Subcutaneous abdominal adipose tissue (tissue), 5 donors: ENCODE results near the gene KMT2C.

Experiments used
- H3K27ac ChIP-seq: one replicate; pipeline ENCODE4 v1.7.0; 2013; ENCODE audit warnings: low read depth, mild to moderate bottlenecking, inconsistent platforms, low read length, moderate library complexity
- H3K27me3 ChIP-seq, 5 donors: one replicate each; pipeline ENCODE4 v1.7.0; 2013; ENCODE audit warnings: low read length in 5 of 5, inconsistent platforms in 1 of 5; ENCODE audit not compliant: control insufficient read depth in 5 of 5, insufficient read depth in 4 of 5
- H3K36me3 ChIP-seq, 5 donors: one replicate each; pipeline ENCODE4 v1.7.0; 2013; ENCODE audit warnings: low read length in 5 of 5; ENCODE audit not compliant: control insufficient read depth in 5 of 5, insufficient read depth in 5 of 5
- H3K4me1 ChIP-seq, 5 donors: one replicate each; pipeline ENCODE4 v1.7.0; 2013; ENCODE audit warnings: low read length in 5 of 5, mild to moderate bottlenecking in 3 of 5, moderate library complexity in 1 of 5; ENCODE audit not compliant: control insufficient read depth in 5 of 5, insufficient read depth in 5 of 5
- H3K4me3 ChIP-seq, 5 donors: one replicate each; pipeline ENCODE4 v1.7.0; 2013; ENCODE audit warnings: low read length in 5 of 5, low read depth in 1 of 5
- H3K9ac ChIP-seq, 5 donors: one replicate each; pipeline ENCODE4 v1.7.0; 2013; ENCODE audit warnings: low read length in 5 of 5, mild to moderate bottlenecking in 4 of 5, moderate library complexity in 3 of 5
- H3K9me3 ChIP-seq, 5 donors: one replicate each; pipeline ENCODE4 v1.7.0; 2013; ENCODE audit warnings: low read length in 5 of 5; ENCODE audit not compliant: control insufficient read depth in 5 of 5
- donor health status: healthy.
- donor health status: healthy.
- donor health status: healthy.
- donor health status: healthy.
- donor health status: healthy.

KMT2C gene

DNA sequence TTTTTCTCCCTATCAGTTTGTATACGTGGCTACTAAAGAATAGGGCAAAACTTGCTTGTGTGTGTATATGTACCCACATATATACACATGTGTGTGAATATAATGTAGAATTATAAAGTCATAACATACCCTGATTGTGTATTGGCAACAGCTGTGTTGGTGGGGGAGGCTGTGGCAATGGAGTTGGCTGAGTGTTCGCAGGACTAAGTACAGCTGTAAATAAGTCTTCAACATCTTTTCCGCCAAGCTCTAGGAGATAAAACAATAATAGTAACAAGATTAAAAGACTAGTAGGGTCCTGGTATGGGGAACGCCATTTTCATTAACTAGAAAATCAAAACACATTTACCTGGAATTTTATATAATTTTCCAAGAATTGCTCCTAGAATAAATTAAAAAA is 241.9 kb downstream of the KMT2C start:
- Histone ChIP-seq H3K27ac (no peak overlapping the region), H3K9ac (no peak overlapping the region), H3K9me3 (no peaks in the 10 kb centered on the region), H3K4me3 (no peak overlapping the region), H3K36me3 (peaks cover 45 to 70% (median 57%) of the 10 kb centered on the region in 5 donors), H3K4me1 (peaks cover 0 to 4% (median 0%) of the 10 kb centered on the region in 5 donors), H3K27me3 (no peaks in the 10 kb centered on the region)

- Histone ChIP-seq H3K27me3 (no peaks in the 10 kb centered on the region), H3K9ac (no peak overlapping the region), H3K27ac (no peak overlapping the region), H3K4me1 (peaks cover 0 to 5% (median 0%) of the 10 kb centered on the region in 5 donors), H3K9me3 (no peaks in the 10 kb centered on the region), H3K36me3 (peaks cover 43 to 70% (median 58%) of the 10 kb centered on the region in 5 donors), H3K4me3 (no peak overlapping the region)
Observed at GRCh38 chr7:152189061-152189460, 246.7 kb downstream of the KMT2C start.

- Histone ChIP-seq H3K27ac (no peak overlapping the region), H3K4me1 (peaks cover 0 to 5% (median 0%) of the 10 kb centered on the region in 5 donors), H3K27me3 (no peaks in the 10 kb centered on the region), H3K9ac (no peak overlapping the region), H3K4me3 (no peak overlapping the region), H3K9me3 (no peaks in the 10 kb centered on the region), H3K36me3 (peaks cover 44 to 68% (median 53%) of the 10 kb centered on the region in 5 donors)
Observed at GRCh38 chr7:152185558-152185957, 250.2 kb downstream of the KMT2C start.

DNA sequence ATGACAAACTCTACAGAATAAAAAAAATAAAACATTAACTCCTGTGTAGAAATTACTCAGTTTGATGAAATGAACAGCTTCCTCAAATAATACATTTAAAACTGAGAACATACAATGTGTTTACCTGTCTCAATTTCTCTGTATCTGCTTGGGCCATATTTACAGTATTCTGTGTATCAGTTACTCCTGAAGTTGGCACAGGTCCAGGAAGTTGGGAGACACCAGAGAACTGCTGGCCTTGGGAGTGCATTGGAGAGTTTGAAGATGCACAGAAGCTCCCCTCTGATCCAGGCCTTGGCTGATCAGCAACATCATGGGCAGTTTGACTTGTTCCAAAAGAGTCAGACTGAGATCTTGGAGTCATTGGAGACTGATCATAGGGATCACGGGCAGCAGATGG is 255.2 kb downstream of the KMT2C start:
- Histone ChIP-seq H3K9me3 (no peaks in the 10 kb centered on the region), H3K27ac (no peak overlapping the region), H3K27me3 (no peaks in the 10 kb centered on the region), H3K9ac (no peak overlapping the region), H3K4me3 (no peak overlapping the region), H3K4me1 (no peaks in the 10 kb centered on the region), H3K36me3 (peaks cover 33 to 79% (median 69%) of the 10 kb centered on the region in 5 donors)

- no peak overlapping the region for H3K4me3 ChIP-seq
- H3K36me3 ChIP-seq: peaks cover 32 to 80% (median 72%) of the 10 kb centered on the region in 5 donors
- no peak overlapping the region for H3K9ac ChIP-seq
- H3K27me3 ChIP-seq: no peaks in the 10 kb centered on the region
- no peaks in the 10 kb centered on the region for H3K9me3 ChIP-seq
- H3K4me1 ChIP-seq: no peaks in the 10 kb centered on the region
- H3K27ac ChIP-seq: no peak overlapping the region
Observed at GRCh38 chr7:152180048-152180447, 255.8 kb downstream of the KMT2C start.

DNA sequence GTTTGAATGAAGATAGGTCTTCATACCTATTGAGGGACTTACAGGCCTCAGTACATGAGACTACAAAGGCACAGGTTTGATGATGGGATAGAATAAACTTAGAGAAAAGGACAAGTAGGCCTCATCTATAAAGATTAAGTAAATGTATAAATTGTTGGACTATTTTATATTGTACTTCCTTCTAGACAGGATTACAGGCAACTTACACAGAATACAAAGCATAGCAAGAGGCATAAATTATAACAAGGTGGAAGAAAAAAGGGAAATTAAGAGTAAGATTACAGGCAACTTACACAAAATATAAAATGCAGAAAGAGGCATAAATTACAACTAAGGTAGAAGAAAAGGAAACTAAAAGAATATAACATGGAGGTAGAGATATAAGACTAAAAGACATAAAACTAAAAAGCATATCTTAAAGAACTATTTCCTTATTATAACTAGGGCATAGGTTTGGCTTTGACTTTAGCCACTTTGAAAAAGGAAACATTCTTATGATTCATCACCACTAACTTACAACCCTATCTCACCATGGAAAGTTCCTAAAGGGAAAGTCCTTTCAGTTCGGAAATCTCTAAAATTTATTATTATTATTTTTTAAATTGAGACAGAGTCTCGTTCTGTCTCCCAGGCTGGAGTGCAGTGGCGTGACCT is 257.3 kb downstream of the KMT2C start:
- Histone ChIP-seq H3K27me3 (no peaks in the 10 kb centered on the region), H3K4me1 (no peaks in the 10 kb centered on the region), H3K9ac (no peak overlapping the region), H3K4me3 (no peak overlapping the region), H3K9me3 (no peaks in the 10 kb centered on the region), H3K36me3 (peaks cover 33 to 75% (median 63%) of the 10 kb centered on the region in 5 donors), H3K27ac (no peak overlapping the region)

- no peaks in the 10 kb centered on the region for H3K4me1 ChIP-seq
- no peak overlapping the region for H3K4me3 ChIP-seq
- no peak overlapping the region for H3K9ac ChIP-seq
- H3K27ac ChIP-seq: no peak overlapping the region
- H3K36me3 ChIP-seq: peaks cover 37 to 73% (median 63%) of the 10 kb centered on the region in 5 donors
- H3K9me3 ChIP-seq: no peaks in the 10 kb centered on the region
- H3K27me3 ChIP-seq: no peaks in the 10 kb centered on the region
Observed at GRCh38 chr7:152177681-152178404, 258.0 kb downstream of the KMT2C start.

DNA sequence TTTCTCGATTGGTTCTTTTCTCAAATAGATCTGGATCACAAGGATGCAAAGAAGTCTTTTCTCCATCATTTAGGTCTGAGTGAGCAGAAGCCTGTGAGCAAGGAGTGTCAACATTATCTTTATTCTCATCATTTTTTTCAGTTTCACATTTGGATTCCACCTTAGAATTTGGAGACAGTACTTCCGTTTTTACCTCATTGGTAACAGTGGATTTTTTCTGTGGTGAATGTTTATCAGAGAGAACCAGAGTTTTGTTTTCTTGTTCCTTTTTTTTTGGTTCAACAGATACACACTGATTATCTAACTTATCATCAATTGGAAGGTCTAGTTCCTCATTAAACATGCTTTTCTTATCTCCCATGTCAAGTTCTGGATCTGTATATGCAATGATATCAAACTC is 259.0 kb downstream of the KMT2C start:
- no peak overlapping the region for H3K4me3 ChIP-seq
- H3K36me3 ChIP-seq: peaks cover 34 to 71% (median 56%) of the 10 kb centered on the region in 5 donors
- H3K27ac ChIP-seq: no peak overlapping the region
- H3K9ac ChIP-seq: no peak overlapping the region
- H3K4me1 ChIP-seq: no peaks in the 10 kb centered on the region
- no peaks in the 10 kb centered on the region for H3K9me3 ChIP-seq
- H3K27me3 ChIP-seq: no peaks in the 10 kb centered on the region

DNA sequence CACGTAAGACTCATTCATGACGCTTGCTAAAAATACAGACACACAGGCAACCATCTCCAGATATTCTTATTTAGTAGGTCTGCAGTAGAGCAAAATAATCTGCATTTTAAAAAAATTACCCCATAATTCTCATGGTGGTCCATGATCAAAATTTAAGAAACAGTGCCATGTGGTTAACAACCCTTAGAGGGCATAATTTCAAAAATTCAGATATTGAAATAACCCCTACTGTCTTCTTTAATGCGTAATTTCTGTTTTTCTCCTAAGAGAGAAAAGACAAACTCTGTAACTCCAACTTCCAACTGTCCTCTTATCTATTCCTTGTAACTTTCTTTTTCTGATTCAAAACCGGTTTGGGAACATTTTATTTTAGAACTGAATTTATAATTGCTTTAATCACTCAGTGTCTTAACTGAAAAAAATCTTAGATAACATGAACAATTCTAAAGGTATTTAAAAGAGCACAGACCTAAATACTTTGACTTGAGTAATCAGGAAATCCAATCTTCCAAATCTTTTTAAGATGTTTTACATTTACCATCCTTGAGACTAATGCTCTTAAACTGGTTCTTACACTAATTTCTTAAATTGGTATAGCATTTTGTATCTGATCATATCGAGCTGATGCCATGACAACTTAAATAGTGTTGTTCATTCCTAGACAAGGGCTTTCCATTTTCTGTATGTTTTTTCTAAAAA is 262.3 kb downstream of the KMT2C start:
- H3K4me3 ChIP-seq: no peak overlapping the region
- H3K27me3 ChIP-seq: no peaks in the 10 kb centered on the region
- no peak overlapping the region for H3K27ac ChIP-seq
- H3K36me3 ChIP-seq: peaks cover 44 to 64% (median 47%) of the 10 kb centered on the region in 5 donors
- H3K9ac ChIP-seq: no peak overlapping the region
- no peaks in the 10 kb centered on the region for H3K4me1 ChIP-seq
- H3K9me3 ChIP-seq: no peaks in the 10 kb centered on the region

DNA sequence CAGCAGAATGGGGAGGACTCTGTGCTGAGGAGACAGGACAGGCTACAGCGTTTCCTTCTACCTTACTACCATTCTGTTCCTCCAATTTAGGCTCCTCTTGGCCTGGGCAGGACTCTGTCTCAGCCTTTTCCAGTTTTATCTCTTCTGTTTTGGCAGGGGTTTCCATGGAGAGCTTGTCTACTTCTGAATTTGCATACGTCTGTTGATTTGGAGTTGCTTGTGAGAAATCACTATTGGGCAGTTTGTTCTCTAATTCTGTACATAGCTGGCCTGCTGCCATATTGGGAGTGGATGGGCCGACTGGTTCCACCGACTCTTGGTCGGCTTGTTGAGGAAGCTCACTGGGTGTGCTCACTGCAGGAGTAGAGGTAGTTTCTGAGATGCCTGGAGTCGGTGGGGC is 273.5 kb downstream of the KMT2C start:
- H3K27ac ChIP-seq: no peak overlapping the region
- no peaks in the 10 kb centered on the region for H3K9me3 ChIP-seq
- H3K36me3 ChIP-seq: peaks cover 39 to 83% (median 65%) of the 10 kb centered on the region in 5 donors
- no peak overlapping the region for H3K4me3 ChIP-seq
- H3K27me3 ChIP-seq: no peaks in the 10 kb centered on the region
- no peaks in the 10 kb centered on the region for H3K4me1 ChIP-seq
- H3K9ac ChIP-seq: no peak overlapping the region
